Measurements from ENCODE around the gene GPC1. TPM values are rescaled to one million over a fixed set of nuclear protein-coding genes. Genes with fewer than 3 reads are reported as not detected.

GPC1 gene
- total RNA-seq, 1 donor from 2014 or later: 252 TPM

GRCh38 chr2:240499309-240500301 is 64.1 kb downstream of the GPC1 start:
- no peak overlapping the region for H3K4me3 Mint-ChIP-seq (ENCODE audit: unreplicated experiment)
- H3K36me3 Mint-ChIP-seq (ENCODE audit: low read depth, unreplicated experiment): peaks cover 5% of the 10 kb centered on the region
- FAIRE-seq (no peak), DNase-seq (ENCODE audit: low read depth) (no peak)
- no peak overlapping the region for H3K4me3 ChIP-seq (ENCODE audit: insufficient read depth, low read depth, low read length)
- H4K20me1 ChIP-seq (ENCODE audit: insufficient read depth, low read length): no peaks in the 10 kb centered on the region
- H3K4me2 ChIP-seq (ENCODE audit: low read length): no peak overlapping the region
- no peak overlapping the region for H3K9ac ChIP-seq (ENCODE audit: low read length)
- peaks cover 13% of the 10 kb centered on the region for H3K27me3 Mint-ChIP-seq (ENCODE audit: low read depth, unreplicated experiment)
- no peak overlapping the region for H3K27ac ChIP-seq (ENCODE audit: low read depth, low read length)
- no peaks in the 10 kb centered on the region for H3K27me3 ChIP-seq (ENCODE audit: insufficient read depth, low read length)
- no peaks in the 10 kb centered on the region for H3K4me1 ChIP-seq (ENCODE audit: insufficient read depth, low read length)
- H3K4me1 Mint-ChIP-seq (ENCODE audit: low read depth, unreplicated experiment): no peaks in the 10 kb centered on the region
- no peaks in the 10 kb centered on the region for H3K79me2 ChIP-seq (ENCODE audit: insufficient read depth, low read length)
- H2AFZ ChIP-seq (ENCODE audit: low read depth, low read length): no peak overlapping the region
- no peak overlapping the region for H3K27ac Mint-ChIP-seq (ENCODE audit: unreplicated experiment)
- H3K9me3 ChIP-seq (ENCODE audit: insufficient read depth, low read depth, low read length): no peaks in the 10 kb centered on the region
- no peaks in the 10 kb centered on the region for H3K36me3 ChIP-seq (ENCODE audit: insufficient read depth, low read length)
- H3K9me3 Mint-ChIP-seq (ENCODE audit: unreplicated experiment): peaks cover 10% of the 10 kb centered on the region
- no peak for TF ChIP-seq CTCF (IDR thresholded peaks at IDR 0.05; ENCODE audit: insufficient read depth, low read depth, low read length)
- TF ChIP-seq EZH2 (IDR thresholded peaks at IDR 0.05; ENCODE audit: insufficient read depth, low read length): no peak

- Histone ChIP-seq H3K4me3 (ENCODE audit: insufficient read depth, low read depth, low read length) (no peak overlapping the region), H3K9me3 (ENCODE audit: insufficient read depth, low read depth, low read length) (no peaks in the 10 kb centered on the region), H2AFZ (ENCODE audit: low read depth, low read length) (no peak overlapping the region), H3K4me1 (ENCODE audit: insufficient read depth, low read length) (no peaks in the 10 kb centered on the region), H3K9ac (ENCODE audit: low read length) (no peak overlapping the region), H3K27ac (ENCODE audit: low read depth, low read length) (no peak overlapping the region), H3K27me3 (ENCODE audit: insufficient read depth, low read length) (no peaks in the 10 kb centered on the region), H3K79me2 (ENCODE audit: insufficient read depth, low read length) (no peaks in the 10 kb centered on the region), H3K36me3 (ENCODE audit: insufficient read depth, low read length) (no peaks in the 10 kb centered on the region), H4K20me1 (ENCODE audit: insufficient read depth, low read length) (no peaks in the 10 kb centered on the region), H3K4me2 (ENCODE audit: low read length) (no peak overlapping the region)
- no peak overlapping the region for H3K27ac Mint-ChIP-seq (ENCODE audit: unreplicated experiment)
- peaks cover 5% of the 10 kb centered on the region for H3K36me3 Mint-ChIP-seq (ENCODE audit: low read depth, unreplicated experiment)
- DNase-seq (ENCODE audit: low read depth) (no peak), FAIRE-seq (no peak)
- H3K9me3 Mint-ChIP-seq (ENCODE audit: unreplicated experiment): peaks cover under 1% of the 10 kb centered on the region
- H3K4me1 Mint-ChIP-seq (ENCODE audit: low read depth, unreplicated experiment): no peaks in the 10 kb centered on the region
- H3K27me3 Mint-ChIP-seq (ENCODE audit: low read depth, unreplicated experiment): peaks cover 12% of the 10 kb centered on the region
- H3K4me3 Mint-ChIP-seq (ENCODE audit: unreplicated experiment): no peak overlapping the region
- TF ChIP-seq CTCF (IDR thresholded peaks at IDR 0.05; ENCODE audit: insufficient read depth, low read depth, low read length) (no peak), EZH2 (IDR thresholded peaks at IDR 0.05; ENCODE audit: insufficient read depth, low read length) (no peak)
Observed at GRCh38 chr2:240500561-240501423, 65.3 kb downstream of the GPC1 start.

All from astrocyte (in vitro differentiated cells and primary cell).